Vagina (tissue), 2 donors: Measurements from ENCODE around the gene ART3.

Experiments used
- CTCF ChIP-seq, 3 experiments: fragments of 450-650 bp in 2 of 3; fragments of 200-600 bp in 1 of 3; sonication (generic) in 1 of 3; IDR thresholded peaks; one replicate each; pipeline ENCODE4 v1.5.1; 2017 to 2019; ENCODE audit warnings: antibody characterized with exemption in 3 of 3, mild to moderate bottlenecking in 2 of 3, moderate library complexity in 2 of 3
- POLR2AphosphoS5 ChIP-seq, 2 donors: sonication (generic); formaldehyde crosslinking; IDR thresholded peaks; one replicate each; pipeline ENCODE4 v1.9.0; 2017; ENCODE audit warnings: antibody characterized with exemption in 2 of 2, mild to moderate bottlenecking in 2 of 2, low read depth in 1 of 2; ENCODE audit not compliant: insufficient read depth in 1 of 2

DNA sequence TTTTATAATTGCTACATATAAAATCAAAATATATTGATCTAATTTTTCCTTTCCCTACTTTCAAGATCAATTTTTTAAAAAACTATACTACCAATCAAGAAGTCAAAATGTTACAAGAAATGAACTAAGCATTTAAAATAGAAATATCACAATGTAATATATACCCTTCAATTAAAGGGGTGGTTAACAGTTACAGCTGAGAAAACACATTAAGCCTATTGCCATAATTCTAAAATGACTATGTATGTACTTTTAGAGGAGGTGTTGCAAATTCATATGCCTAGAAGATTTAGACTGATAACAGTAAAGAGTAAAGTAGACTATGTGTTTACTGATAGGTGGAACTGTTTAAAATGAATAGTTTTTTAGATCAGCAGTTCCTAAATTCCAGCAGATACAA lies 70.0 kb downstream of the ART3 start:
- no peak for TF ChIP-seq POLR2AphosphoS5 (IDR thresholded peaks at IDR 0.05; ENCODE audit: insufficient read depth in 1 of 2, low read depth in 1 of 2)
- TF ChIP-seq CTCF (IDR thresholded peaks at IDR 0.05) = no peak
